WTC11 (cell line): ENCODE data around the gene C12orf56. TPM values are rescaled to one million over a fixed set of nuclear protein-coding genes. Genes with fewer than 3 reads are reported as not detected.
"Not testable (repeated sequence)": the region's sequence is repeated elsewhere in the genome, so short reads cannot be mapped to it uniquely, and the experiment has no call there.

Experiments
- ATAC-seq: fragments of 200-7000 bp; cut with Tn5 transposase; 2 replicates; pipeline ENCODE4 v1.10.0; 2021; ENCODE audit warnings: mild to moderate bottlenecking, moderate library complexity
- CTCF ChIA-PET: fragments of 300-600 bp; sonication (Branson Sonifier 250); formaldehyde crosslinking; loops from one replicate; lab custom pipeline; 2021; ENCODE audit warnings: antibody characterized with exemption; lab: Charles Lee
- POLR2A ChIA-PET: fragments of 350-600 bp; sonication (Branson Sonifier 250); formaldehyde crosslinking; loops from one replicate; lab custom pipeline; 2021; ENCODE audit warnings: antibody characterized with exemption; lab: Charles Lee
- DNase-seq: peaks from one replicate; pipeline ENCODE4 v3.0.0; 2021; ENCODE audit warnings: low spot score
- H3K27ac Mint-ChIP-seq: 2 replicates; pipeline ENCODE4 v1.8.0; 2021; ENCODE audit warnings: mixed read lengths
- H3K27me3 Mint-ChIP-seq: 2 replicates; pipeline ENCODE4 v1.8.0; 2021; ENCODE audit warnings: low read depth, mild to moderate bottlenecking, moderate library complexity, mixed read lengths
- H3K36me3 Mint-ChIP-seq: 2 replicates; pipeline ENCODE4 v1.8.0; 2021; ENCODE audit warnings: mixed read lengths
- H3K4me1 Mint-ChIP-seq: 2 replicates; pipeline ENCODE4 v1.8.0; 2022; ENCODE audit warnings: mixed read lengths
- H3K4me3 Mint-ChIP-seq: 2 replicates; pipeline ENCODE4 v1.8.0; 2021; ENCODE audit warnings: mild to moderate bottlenecking, moderate library complexity, mixed read lengths
- H3K9me3 Mint-ChIP-seq: 2 replicates; pipeline ENCODE4 v1.8.0; 2021; ENCODE audit warnings: mixed read lengths
- EMX1 ChIP-seq: fragments of 250-450 bp; sonication (Bioruptor Pico); IDR thresholded peaks from 2 replicates; pipeline ENCODE4 v1.8.0; 2021; ENCODE audit warnings: mild to moderate bottlenecking
- JAZF1 ChIP-seq: fragments of 250-450 bp; sonication (Bioruptor Pico); IDR thresholded peaks from 2 replicates; pipeline ENCODE4 v1.9.0; 2021; ENCODE audit warnings: moderate library complexity, mild to moderate bottlenecking, inconsistent platforms
- KAT7 ChIP-seq: sonication (generic); formaldehyde crosslinking; IDR thresholded peaks from 2 replicates; pipeline ENCODE4 v1.8.1; 2023; ENCODE audit warnings: missing genetic modification reagents, mild to moderate bottlenecking, borderline replicate concordance
- NFE2L1 ChIP-seq: sonication (generic); formaldehyde crosslinking; IDR thresholded peaks from 2 replicates; pipeline ENCODE4 v1.8.1; 2023; ENCODE audit warnings: missing genetic modification reagents
- RELA ChIP-seq: sonication (generic); formaldehyde crosslinking; IDR thresholded peaks from 2 replicates; pipeline ENCODE4 v1.8.1; 2022; ENCODE audit warnings: missing genetic modification reagents, mild to moderate bottlenecking, borderline replicate concordance
- SMAD4 ChIP-seq: sonication (generic); formaldehyde crosslinking; IDR thresholded peaks from 2 replicates; pipeline ENCODE4 v1.8.0; 2022; ENCODE audit warnings: mild to moderate bottlenecking, missing genetic modification reagents
- TEAD1 ChIP-seq: sonication (generic); formaldehyde crosslinking; IDR thresholded peaks from 2 replicates; pipeline ENCODE4 v1.8.0; 2022; ENCODE audit warnings: mild to moderate bottlenecking, missing genetic modification reagents
- TEAD4 ChIP-seq: sonication (generic); formaldehyde crosslinking; IDR thresholded peaks from 2 replicates; pipeline ENCODE4 v1.8.0; 2022; ENCODE audit warnings: mild to moderate bottlenecking, missing genetic modification reagents
- ZNF232 ChIP-seq: sonication (generic); formaldehyde crosslinking; IDR thresholded peaks from 2 replicates; pipeline ENCODE4 v1.8.0; 2022; ENCODE audit warnings: mild to moderate bottlenecking, missing genetic modification reagents
- ZNF263 ChIP-seq: sonication (generic); formaldehyde crosslinking; IDR thresholded peaks from 2 replicates; pipeline ENCODE4 v1.8.1; 2022; ENCODE audit warnings: low read depth, mild to moderate bottlenecking, moderate library complexity, missing genetic modification reagents
- ZNF317 ChIP-seq: sonication (generic); formaldehyde crosslinking; IDR thresholded peaks from 2 replicates; pipeline ENCODE4 v1.8.1; 2023; ENCODE audit warnings: low read depth, mild to moderate bottlenecking, moderate library complexity, missing genetic modification reagents, borderline replicate concordance
- ZNF671 ChIP-seq: fragments of 250-450 bp; sonication (Bioruptor Pico); IDR thresholded peaks from 2 replicates; pipeline ENCODE4 v1.8.0; 2021; ENCODE audit warnings: mild to moderate bottlenecking
- total RNA-seq: library from RNA; stranded (reverse); gene quantifications from 3 replicates; pipeline ENCODE4 v1.2.3, GENCODE V29; 2021
- TF ChIP-seq, protein P1 (sequence below): sonication (generic); formaldehyde crosslinking; IDR thresholded peaks from 2 replicates; pipeline ENCODE4 v1.8.0; 2022; ENCODE audit warnings: mild to moderate bottlenecking, missing genetic modification reagents
- TF ChIP-seq, protein P2 (sequence below): sonication (generic); formaldehyde crosslinking; IDR thresholded peaks from 2 replicates; pipeline ENCODE4 v1.8.1; 2022; ENCODE audit warnings: mild to moderate bottlenecking, missing genetic modification reagents, moderate library complexity, borderline replicate concordance
- TF ChIP-seq, protein P3 (sequence below): sonication (generic); formaldehyde crosslinking; IDR thresholded peaks from 2 replicates; pipeline ENCODE4 v1.8.1; 2023; ENCODE audit warnings: mild to moderate bottlenecking, missing genetic modification reagents
- TF ChIP-seq, protein P4 (sequence below): fragments of 250-450 bp; sonication (Bioruptor Pico); IDR thresholded peaks from 2 replicates; pipeline ENCODE4 v1.9.0; 2021; ENCODE audit warnings: mild to moderate bottlenecking
- TF ChIP-seq, protein P5 (sequence below): sonication (generic); formaldehyde crosslinking; IDR thresholded peaks from 2 replicates; pipeline ENCODE4 v1.8.1; 2023; ENCODE audit warnings: mild to moderate bottlenecking, missing genetic modification reagents, moderate library complexity
- TF ChIP-seq, protein P6 (sequence below): fragments of 250-450 bp; sonication (Bioruptor Pico); IDR thresholded peaks from 2 replicates; pipeline ENCODE4 v1.9.0; 2021; ENCODE audit warnings: mild to moderate bottlenecking, borderline replicate concordance
- TF ChIP-seq, protein P7 (sequence below): sonication (generic); formaldehyde crosslinking; IDR thresholded peaks from 2 replicates; pipeline ENCODE4 v1.8.1; 2023; ENCODE audit warnings: mild to moderate bottlenecking, missing genetic modification reagents, moderate library complexity

The C12orf56 gene
- total RNA-seq, 1 experiment from 2014 or later, result 2.5 TPM

DNA sequence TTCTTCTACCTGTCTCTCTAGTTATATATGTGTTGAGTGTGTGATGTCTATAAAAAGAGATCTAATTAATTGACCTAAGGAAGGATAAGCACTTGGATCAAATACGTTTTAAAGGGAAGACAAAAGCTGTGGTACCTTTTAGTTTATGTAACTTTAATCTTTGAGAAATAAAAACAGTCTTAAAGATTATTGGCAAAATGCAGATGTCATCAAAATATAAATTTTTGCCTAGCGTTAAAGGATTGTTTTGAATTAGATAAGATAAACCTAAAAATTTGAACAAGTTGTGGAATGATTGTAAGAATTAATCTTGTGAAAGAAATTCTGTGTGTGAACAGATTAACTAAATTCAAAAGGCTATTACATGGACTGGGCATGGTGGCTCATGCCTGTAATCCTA lies 42.9 kb downstream of the C12orf56 start:
- H3K27me3 Mint-ChIP-seq, result no peaks in the 10 kb centered on the region

DNA sequence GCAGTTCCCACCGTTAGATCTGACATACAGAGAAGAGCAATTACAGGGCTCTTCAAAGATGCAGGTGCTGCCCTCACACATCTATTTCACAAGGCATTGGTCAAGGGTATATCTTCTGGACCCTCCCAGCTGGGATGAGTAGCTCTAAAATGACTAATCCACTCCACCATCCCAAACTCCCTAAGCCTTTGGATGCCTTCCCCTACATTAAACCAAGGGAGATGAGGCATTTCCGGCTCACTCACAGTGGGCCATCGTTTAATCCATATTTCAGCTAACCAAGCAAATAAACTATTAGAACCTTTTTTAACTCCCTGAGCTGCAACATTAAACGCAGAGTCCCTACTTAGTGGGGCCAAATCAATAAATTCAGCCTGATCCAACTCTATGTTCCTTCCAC lies 45.9 kb downstream of the C12orf56 start:
- H3K27ac Mint-ChIP-seq, result not testable (repeated sequence)

More for the DNA sequence above, 42.9 kb downstream of the C12orf56 start:
- Mint-ChIP-seq H3K27ac (no peak overlapping the region), H3K9me3 (peaks cover 69% of the 10 kb centered on the region), H3K36me3 (peaks cover 64% of the 10 kb centered on the region), H3K4me1 (no peaks in the 10 kb centered on the region; the same call in 1 of the 2 replicates), H3K4me3 (no peak overlapping the region)
- ATAC-seq (no peak), DNase-seq (no peak)
- CTCF ChIA-PET, result no interaction called here
- POLR2A ChIA-PET, result no interaction called here
- no peak for TF ChIP-seq NFE2L1 (CRISPR knock-in tag)
- TF ChIP-seq, protein P1, sequence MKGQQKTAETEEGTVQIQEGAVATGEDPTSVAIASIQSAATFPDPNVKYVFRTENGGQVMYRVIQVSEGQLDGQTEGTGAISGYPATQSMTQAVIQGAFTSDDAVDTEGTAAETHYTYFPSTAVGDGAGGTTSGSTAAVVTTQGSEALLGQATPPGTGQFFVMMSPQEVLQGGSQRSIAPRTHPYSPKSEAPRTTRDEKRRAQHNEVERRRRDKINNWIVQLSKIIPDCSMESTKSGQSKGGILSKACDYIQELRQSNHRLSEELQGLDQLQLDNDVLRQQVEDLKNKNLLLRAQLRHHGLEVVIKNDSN (CRISPR knock-in tag), result no peak
- TF ChIP-seq RELA (CRISPR knock-in tag), result no peak
- no peak for TF ChIP-seq SMAD4 (CRISPR knock-in tag)
- TF ChIP-seq, protein P2, sequence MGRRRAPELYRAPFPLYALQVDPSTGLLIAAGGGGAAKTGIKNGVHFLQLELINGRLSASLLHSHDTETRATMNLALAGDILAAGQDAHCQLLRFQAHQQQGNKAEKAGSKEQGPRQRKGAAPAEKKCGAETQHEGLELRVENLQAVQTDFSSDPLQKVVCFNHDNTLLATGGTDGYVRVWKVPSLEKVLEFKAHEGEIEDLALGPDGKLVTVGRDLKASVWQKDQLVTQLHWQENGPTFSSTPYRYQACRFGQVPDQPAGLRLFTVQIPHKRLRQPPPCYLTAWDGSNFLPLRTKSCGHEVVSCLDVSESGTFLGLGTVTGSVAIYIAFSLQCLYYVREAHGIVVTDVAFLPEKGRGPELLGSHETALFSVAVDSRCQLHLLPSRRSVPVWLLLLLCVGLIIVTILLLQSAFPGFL (CRISPR knock-in tag), result no peak
- TF ChIP-seq KAT7, result no peak
- TF ChIP-seq EMX1 (CRISPR knock-in tag), result no peak
- no peak for TF ChIP-seq JAZF1 (CRISPR knock-in tag)
- TF ChIP-seq, protein P3, sequence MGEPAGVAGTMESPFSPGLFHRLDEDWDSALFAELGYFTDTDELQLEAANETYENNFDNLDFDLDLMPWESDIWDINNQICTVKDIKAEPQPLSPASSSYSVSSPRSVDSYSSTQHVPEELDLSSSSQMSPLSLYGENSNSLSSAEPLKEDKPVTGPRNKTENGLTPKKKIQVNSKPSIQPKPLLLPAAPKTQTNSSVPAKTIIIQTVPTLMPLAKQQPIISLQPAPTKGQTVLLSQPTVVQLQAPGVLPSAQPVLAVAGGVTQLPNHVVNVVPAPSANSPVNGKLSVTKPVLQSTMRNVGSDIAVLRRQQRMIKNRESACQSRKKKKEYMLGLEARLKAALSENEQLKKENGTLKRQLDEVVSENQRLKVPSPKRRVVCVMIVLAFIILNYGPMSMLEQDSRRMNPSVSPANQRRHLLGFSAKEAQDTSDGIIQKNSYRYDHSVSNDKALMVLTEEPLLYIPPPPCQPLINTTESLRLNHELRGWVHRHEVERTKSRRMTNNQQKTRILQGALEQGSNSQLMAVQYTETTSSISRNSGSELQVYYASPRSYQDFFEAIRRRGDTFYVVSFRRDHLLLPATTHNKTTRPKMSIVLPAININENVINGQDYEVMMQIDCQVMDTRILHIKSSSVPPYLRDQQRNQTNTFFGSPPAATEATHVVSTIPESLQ (CRISPR knock-in tag), result no peak
- TF ChIP-seq TEAD4 (CRISPR knock-in tag), result no peak
- TF ChIP-seq, protein P4, sequence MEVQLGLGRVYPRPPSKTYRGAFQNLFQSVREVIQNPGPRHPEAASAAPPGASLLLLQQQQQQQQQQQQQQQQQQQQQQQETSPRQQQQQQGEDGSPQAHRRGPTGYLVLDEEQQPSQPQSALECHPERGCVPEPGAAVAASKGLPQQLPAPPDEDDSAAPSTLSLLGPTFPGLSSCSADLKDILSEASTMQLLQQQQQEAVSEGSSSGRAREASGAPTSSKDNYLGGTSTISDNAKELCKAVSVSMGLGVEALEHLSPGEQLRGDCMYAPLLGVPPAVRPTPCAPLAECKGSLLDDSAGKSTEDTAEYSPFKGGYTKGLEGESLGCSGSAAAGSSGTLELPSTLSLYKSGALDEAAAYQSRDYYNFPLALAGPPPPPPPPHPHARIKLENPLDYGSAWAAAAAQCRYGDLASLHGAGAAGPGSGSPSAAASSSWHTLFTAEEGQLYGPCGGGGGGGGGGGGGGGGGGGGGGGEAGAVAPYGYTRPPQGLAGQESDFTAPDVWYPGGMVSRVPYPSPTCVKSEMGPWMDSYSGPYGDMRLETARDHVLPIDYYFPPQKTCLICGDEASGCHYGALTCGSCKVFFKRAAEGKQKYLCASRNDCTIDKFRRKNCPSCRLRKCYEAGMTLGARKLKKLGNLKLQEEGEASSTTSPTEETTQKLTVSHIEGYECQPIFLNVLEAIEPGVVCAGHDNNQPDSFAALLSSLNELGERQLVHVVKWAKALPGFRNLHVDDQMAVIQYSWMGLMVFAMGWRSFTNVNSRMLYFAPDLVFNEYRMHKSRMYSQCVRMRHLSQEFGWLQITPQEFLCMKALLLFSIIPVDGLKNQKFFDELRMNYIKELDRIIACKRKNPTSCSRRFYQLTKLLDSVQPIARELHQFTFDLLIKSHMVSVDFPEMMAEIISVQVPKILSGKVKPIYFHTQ (CRISPR knock-in tag), result no peak
- TF ChIP-seq, protein P5, sequence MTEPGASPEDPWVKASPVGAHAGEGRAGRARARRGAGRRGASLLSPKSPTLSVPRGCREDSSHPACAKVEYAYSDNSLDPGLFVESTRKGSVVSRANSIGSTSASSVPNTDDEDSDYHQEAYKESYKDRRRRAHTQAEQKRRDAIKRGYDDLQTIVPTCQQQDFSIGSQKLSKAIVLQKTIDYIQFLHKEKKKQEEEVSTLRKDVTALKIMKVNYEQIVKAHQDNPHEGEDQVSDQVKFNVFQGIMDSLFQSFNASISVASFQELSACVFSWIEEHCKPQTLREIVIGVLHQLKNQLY (CRISPR knock-in tag), result no peak
- no peak for TF ChIP-seq TEAD1 (CRISPR knock-in tag)
- TF ChIP-seq, protein P6, sequence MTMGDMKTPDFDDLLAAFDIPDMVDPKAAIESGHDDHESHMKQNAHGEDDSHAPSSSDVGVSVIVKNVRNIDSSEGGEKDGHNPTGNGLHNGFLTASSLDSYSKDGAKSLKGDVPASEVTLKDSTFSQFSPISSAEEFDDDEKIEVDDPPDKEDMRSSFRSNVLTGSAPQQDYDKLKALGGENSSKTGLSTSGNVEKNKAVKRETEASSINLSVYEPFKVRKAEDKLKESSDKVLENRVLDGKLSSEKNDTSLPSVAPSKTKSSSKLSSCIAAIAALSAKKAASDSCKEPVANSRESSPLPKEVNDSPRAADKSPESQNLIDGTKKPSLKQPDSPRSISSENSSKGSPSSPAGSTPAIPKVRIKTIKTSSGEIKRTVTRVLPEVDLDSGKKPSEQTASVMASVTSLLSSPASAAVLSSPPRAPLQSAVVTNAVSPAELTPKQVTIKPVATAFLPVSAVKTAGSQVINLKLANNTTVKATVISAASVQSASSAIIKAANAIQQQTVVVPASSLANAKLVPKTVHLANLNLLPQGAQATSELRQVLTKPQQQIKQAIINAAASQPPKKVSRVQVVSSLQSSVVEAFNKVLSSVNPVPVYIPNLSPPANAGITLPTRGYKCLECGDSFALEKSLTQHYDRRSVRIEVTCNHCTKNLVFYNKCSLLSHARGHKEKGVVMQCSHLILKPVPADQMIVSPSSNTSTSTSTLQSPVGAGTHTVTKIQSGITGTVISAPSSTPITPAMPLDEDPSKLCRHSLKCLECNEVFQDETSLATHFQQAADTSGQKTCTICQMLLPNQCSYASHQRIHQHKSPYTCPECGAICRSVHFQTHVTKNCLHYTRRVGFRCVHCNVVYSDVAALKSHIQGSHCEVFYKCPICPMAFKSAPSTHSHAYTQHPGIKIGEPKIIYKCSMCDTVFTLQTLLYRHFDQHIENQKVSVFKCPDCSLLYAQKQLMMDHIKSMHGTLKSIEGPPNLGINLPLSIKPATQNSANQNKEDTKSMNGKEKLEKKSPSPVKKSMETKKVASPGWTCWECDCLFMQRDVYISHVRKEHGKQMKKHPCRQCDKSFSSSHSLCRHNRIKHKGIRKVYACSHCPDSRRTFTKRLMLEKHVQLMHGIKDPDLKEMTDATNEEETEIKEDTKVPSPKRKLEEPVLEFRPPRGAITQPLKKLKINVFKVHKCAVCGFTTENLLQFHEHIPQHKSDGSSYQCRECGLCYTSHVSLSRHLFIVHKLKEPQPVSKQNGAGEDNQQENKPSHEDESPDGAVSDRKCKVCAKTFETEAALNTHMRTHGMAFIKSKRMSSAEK (CRISPR knock-in tag), result no peak
- TF ChIP-seq ZNF317 (CRISPR knock-in tag), result no peak
- TF ChIP-seq, protein P7, sequence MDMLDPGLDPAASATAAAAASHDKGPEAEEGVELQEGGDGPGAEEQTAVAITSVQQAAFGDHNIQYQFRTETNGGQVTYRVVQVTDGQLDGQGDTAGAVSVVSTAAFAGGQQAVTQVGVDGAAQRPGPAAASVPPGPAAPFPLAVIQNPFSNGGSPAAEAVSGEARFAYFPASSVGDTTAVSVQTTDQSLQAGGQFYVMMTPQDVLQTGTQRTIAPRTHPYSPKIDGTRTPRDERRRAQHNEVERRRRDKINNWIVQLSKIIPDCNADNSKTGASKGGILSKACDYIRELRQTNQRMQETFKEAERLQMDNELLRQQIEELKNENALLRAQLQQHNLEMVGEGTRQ (CRISPR knock-in tag), result no peak
- no peak for TF ChIP-seq ZNF671
- no peak for TF ChIP-seq ZNF263 (CRISPR knock-in tag)
- no peak for TF ChIP-seq ZNF232 (CRISPR knock-in tag)

DNA sequence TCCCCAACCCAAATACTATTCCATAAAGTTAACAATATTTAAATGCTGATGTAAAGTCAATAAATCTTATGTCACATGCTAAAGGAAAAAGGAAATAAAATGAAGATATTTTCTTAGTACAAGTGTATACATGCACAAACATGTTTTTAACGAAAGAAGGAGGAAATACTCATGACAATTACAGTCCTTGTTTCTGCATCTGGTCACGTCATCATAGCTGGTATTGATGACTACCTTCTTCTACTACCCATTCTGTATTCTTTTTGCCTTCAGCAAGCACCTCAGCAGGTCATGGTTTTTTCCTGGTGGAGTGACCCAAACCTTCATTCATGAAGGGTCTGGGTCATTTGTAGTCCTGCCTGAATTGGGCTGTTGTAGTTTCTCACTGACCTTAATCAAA lies 50.0 kb downstream of the C12orf56 start:
- H3K27ac Mint-ChIP-seq, ATAC-seq, H3K4me1 Mint-ChIP-seq, POLR2A ChIA-PET, DNase-seq, H3K27me3 Mint-ChIP-seq, H3K4me3 Mint-ChIP-seq, CTCF ChIA-PET: not testable (repeated sequence)
- Mint-ChIP-seq H3K36me3 (peaks cover 23% of the 10 kb centered on the region), H3K9me3 (peaks cover 37% of the 10 kb centered on the region)

More for the DNA sequence above, 45.9 kb downstream of the C12orf56 start:
- peaks cover 44% of the 10 kb centered on the region for H3K36me3 Mint-ChIP-seq
- H3K4me3 Mint-ChIP-seq, H3K27me3 Mint-ChIP-seq, CTCF ChIA-PET, DNase-seq, ATAC-seq, H3K4me1 Mint-ChIP-seq, POLR2A ChIA-PET: not testable (repeated sequence)
- H3K9me3 Mint-ChIP-seq, result peaks cover 61% of the 10 kb centered on the region
